H1 (cell line): ENCODE data around the gene RABIF. TPM values are rescaled to one million over a fixed set of nuclear protein-coding genes. Genes with fewer than 3 reads are reported as not detected.

ENCODE experiments used
- CTCF ChIA-PET: fragments of 300-600 bp; sonication (Branson Sonifier 250); formaldehyde crosslinking; loops from one replicate; lab custom pipeline; 2021; ENCODE audit not compliant: partially characterized antibody; lab: Charles Lee
- POLR2A ChIA-PET: fragments of 300-600 bp; sonication (Branson Sonifier 250); formaldehyde crosslinking; loops from one replicate; lab custom pipeline; 2021; ENCODE audit warnings: inconsistent platforms; ENCODE audit not compliant: partially characterized antibody; lab: Charles Lee
- DNase-seq, 2 experiments: peaks; one replicate each; pipeline versions ENCODE4 v3.0.0 to v3.0.0-alpha.2; 2010 to 2022; ENCODE audit warnings: low spot score in 2 of 2, low read depth in 1 of 2, mixed read lengths in 1 of 2
- FAIRE-seq: peaks from 2 replicates; lab custom pipeline; 2011; peaks lifted over from hg19 to GRCh38; lab: Jason Lieb, UNC
- H2AFZ ChIP-seq: 2 replicates; pipeline ENCODE4 v1.8.1; 2012; ENCODE audit warnings: low read length, inconsistent platforms
- H2AK5ac ChIP-seq: 2 replicates; pipeline ENCODE4 v1.6.1; 2013; ENCODE audit warnings: low read depth, low read length
- H2BK120ac ChIP-seq: replicated peaks from 2 replicates; pipeline ENCODE3; 2013; ENCODE audit warnings: low read depth, low read length, inconsistent platforms
- H2BK12ac ChIP-seq: 2 replicates; pipeline ENCODE4 v1.6.1; 2013; ENCODE audit warnings: low read depth, low read length
- H2BK15ac ChIP-seq: 2 replicates; pipeline ENCODE4 v1.6.1; 2013; ENCODE audit warnings: low read length
- H2BK20ac ChIP-seq: 2 replicates; pipeline ENCODE4 v1.6.1; 2013; ENCODE audit warnings: low read length
- H2BK5ac ChIP-seq: 2 replicates; pipeline ENCODE4 v1.6.1; 2013; ENCODE audit warnings: low read depth, low read length
- H3K14ac ChIP-seq: 2 replicates; pipeline ENCODE4 v1.6.1; 2013; ENCODE audit warnings: inconsistent platforms; ENCODE audit not compliant: insufficient read length
- H3K18ac ChIP-seq: 2 replicates; pipeline ENCODE4 v1.6.1; 2013; ENCODE audit warnings: low read length; ENCODE audit errors: extremely low read depth
- H3K23ac ChIP-seq: 2 replicates; pipeline ENCODE4 v1.6.1; 2013; ENCODE audit warnings: inconsistent platforms; ENCODE audit not compliant: insufficient read length
- H3K23me2 ChIP-seq: 2 replicates; pipeline ENCODE4 v1.6.1; 2013; ENCODE audit warnings: low read depth, low read length
- H3K27ac ChIP-seq: 2 replicates; pipeline ENCODE4 v1.6.1; 2011; ENCODE audit warnings: low read depth, low read length, inconsistent platforms
- H3K27me3 ChIP-seq, 4 experiments: replicated peaks in 1 of 4; 1 replicate in 1 of 4; 2 replicates in 3 of 4; pipeline versions ENCODE4 v1.6.1 to v1.8.1; 2011 to 2013; ENCODE audit warnings: low read length in 3 of 4, mild to moderate bottlenecking in 3 of 4, inconsistent platforms in 2 of 4, mixed read lengths in 2 of 4, moderate library complexity in 1 of 4; ENCODE audit not compliant: control insufficient read depth in 3 of 4, insufficient read depth in 3 of 4; ENCODE audit errors: extremely low read depth in 1 of 4
- H3K36me3 ChIP-seq, 4 experiments: 2 replicates each; pipeline versions ENCODE4 v1.6.1 to v1.8.1; 2011 to 2013; ENCODE audit warnings: mild to moderate bottlenecking in 4 of 4, low read length in 3 of 4, moderate library complexity in 2 of 4, control low read depth in 1 of 4, inconsistent platforms in 1 of 4; ENCODE audit not compliant: insufficient read depth in 4 of 4, control insufficient read depth in 2 of 4
- H3K4ac ChIP-seq: replicated peaks from 2 replicates; pipeline ENCODE3; 2013; ENCODE audit warnings: low read length, low read depth, mixed read lengths, inconsistent platforms; ENCODE audit not compliant: insufficient read length
- H3K4me1 ChIP-seq, 4 experiments: replicated peaks in 1 of 4; 1 replicate in 1 of 4; 2 replicates in 3 of 4; pipeline versions ENCODE4 v1.6.1 to v1.8.1; 2011 to 2013; ENCODE audit warnings: low read length in 3 of 4, inconsistent platforms in 2 of 4, mixed read lengths in 1 of 4; ENCODE audit not compliant: insufficient read depth in 4 of 4, control insufficient read depth in 3 of 4
- H3K4me2 ChIP-seq, 2 experiments: 2 replicates each; pipeline versions ENCODE4 v1.6.1 to v1.8.1; 2011 to 2013; ENCODE audit warnings: low read depth in 2 of 2, low read length in 2 of 2, control low read depth in 1 of 2, inconsistent platforms in 1 of 2, mild to moderate bottlenecking in 1 of 2; ENCODE audit not compliant: insufficient read depth in 1 of 2
- H3K4me3 ChIP-seq, 4 experiments: fragments of 200-600, 300-600 bp in 1 of 4; sonication (generic), shearing (Covaris generic), sonication (Bioruptor Twin) in 1 of 4; 2 replicates each; pipeline versions ENCODE4 v1.5.1 to v1.8.1; 2011 to 2016; ENCODE audit warnings: low read length in 4 of 4, low read depth in 3 of 4, control low read depth in 2 of 4, inconsistent platforms in 2 of 4, mild to moderate bottlenecking in 2 of 4, mixed read lengths in 1 of 4, moderate library complexity in 1 of 4; ENCODE audit not compliant: insufficient read depth in 2 of 4; ENCODE audit errors: extremely low read depth in 1 of 4
- H3K56ac ChIP-seq: replicated peaks from 2 replicates; pipeline ENCODE3; 2013; ENCODE audit warnings: low read depth, mild to moderate bottlenecking, mixed read lengths, low read length, inconsistent platforms; ENCODE audit not compliant: insufficient read length
- H3K79me1 ChIP-seq: 2 replicates; pipeline ENCODE4 v1.6.1; 2013; ENCODE audit warnings: low read depth, low read length, control low read depth
- H3K79me2 ChIP-seq, 2 experiments: 2 replicates each; pipeline versions ENCODE4 v1.6.1 to v1.8.1; 2012 to 2013; ENCODE audit warnings: low read length in 2 of 2, mild to moderate bottlenecking in 2 of 2, inconsistent platforms in 1 of 2; ENCODE audit not compliant: insufficient read depth in 2 of 2, control insufficient read depth in 1 of 2
- H3K9ac ChIP-seq, 4 experiments: replicated peaks in 1 of 4; 1 replicate in 1 of 4; 2 replicates in 3 of 4; pipeline versions ENCODE4 v1.6.1 to v1.8.1; 2011 to 2013; ENCODE audit warnings: low read depth in 3 of 4, low read length in 3 of 4, control low read depth in 2 of 4, mild to moderate bottlenecking in 2 of 4, moderate library complexity in 2 of 4, inconsistent platforms in 1 of 4; ENCODE audit errors: extremely low read depth in 1 of 4
- H3K9me3 ChIP-seq, 2 experiments: 2 replicates each; pipeline versions ENCODE4 v1.6.1 to v1.8.1; 2012 to 2013; ENCODE audit warnings: mild to moderate bottlenecking in 2 of 2, moderate library complexity in 2 of 2, control low read depth in 1 of 2, inconsistent platforms in 1 of 2, low read depth in 1 of 2, low read length in 1 of 2, mixed read lengths in 1 of 2; ENCODE audit not compliant: insufficient read depth in 2 of 2
- H4K20me1 ChIP-seq, 2 experiments: replicated peaks in 1 of 2; 2 replicates each; pipeline versions ENCODE3 to v1.8.1; 2011 to 2013; ENCODE audit warnings: inconsistent platforms in 2 of 2, low read length in 2 of 2, mild to moderate bottlenecking in 1 of 2; ENCODE audit not compliant: insufficient read depth in 2 of 2, control insufficient read depth in 1 of 2
- H4K5ac ChIP-seq: 2 replicates; pipeline ENCODE4 v1.6.1; 2013; ENCODE audit warnings: low read length, low read depth, mixed read lengths, inconsistent platforms; ENCODE audit not compliant: insufficient read length
- H4K8ac ChIP-seq: 2 replicates; pipeline ENCODE4 v1.8.0; 2013; ENCODE audit warnings: mild to moderate bottlenecking, moderate library complexity, low read length, inconsistent platforms; ENCODE audit not compliant: insufficient read depth; ENCODE audit errors: extremely low read depth
- H4K91ac ChIP-seq: replicated peaks from 2 replicates; pipeline ENCODE3; 2013; ENCODE audit warnings: low read length, mixed read lengths, inconsistent platforms; ENCODE audit not compliant: insufficient read length
- BACH1 ChIP-seq: IDR thresholded peaks from 2 replicates; pipeline ENCODE4 v1.6.1; 2012; ENCODE audit warnings: low read length, improper control_type of control experiment
- CHD2 ChIP-seq: IDR thresholded peaks from 2 replicates; pipeline ENCODE4 v1.6.1; 2012; ENCODE audit warnings: low read length, improper control_type of control experiment
- EP300 ChIP-seq, 2 experiments: IDR thresholded peaks; 1 replicate in 1 of 2; 2 replicates in 1 of 2; pipeline ENCODE4 v1.6.1; 2011 to 2012; ENCODE audit warnings: low read depth in 2 of 2, low read length in 2 of 2, mild to moderate bottlenecking in 2 of 2, borderline replicate concordance in 1 of 2, inconsistent platforms in 1 of 2, moderate library complexity in 1 of 2
- KDM4A ChIP-seq: IDR thresholded peaks from one replicate; pipeline ENCODE4 v1.7.1; 2012; ENCODE audit warnings: low read depth, mild to moderate bottlenecking, moderate library complexity, low read length, inconsistent platforms; ENCODE audit not compliant: severe bottlenecking
- NANOG ChIP-seq: IDR thresholded peaks from 2 replicates; pipeline ENCODE4 v1.6.1; 2011; ENCODE audit warnings: low read length, low read depth, mild to moderate bottlenecking, inconsistent platforms; ENCODE audit not compliant: insufficient read depth, poor library complexity, severe bottlenecking
- PHF8 ChIP-seq: fragments of 200-600 bp; sonication (generic); conservative IDR thresholded peaks from 2 replicates; pipeline ENCODE4 v1.7.1; 2012; ENCODE audit warnings: low read depth, mild to moderate bottlenecking, inconsistent platforms, low read length, moderate library complexity
- YY1 ChIP-seq: IDR thresholded peaks from 2 replicates; pipeline ENCODE4 v1.6.1; 2011; ENCODE audit warnings: low read depth, mild to moderate bottlenecking, low read length
- WGBS, 2 experiments: shearing (Covaris generic) in 1 of 2; methylation state at CpG; one replicate each; pipeline versions ENCODE4 v1.1.6 to v1.1.7; 2013 to 2015; ENCODE audit warnings: low lambda C conversion rate in 2 of 2, mixed read lengths in 2 of 2, inconsistent platforms in 1 of 2, low coverage in 1 of 2, missing lambda C conversion rate in 1 of 2; ENCODE audit not compliant: insufficient replicate concordance in 2 of 2, insufficient coverage in 1 of 2, insufficient read length in 1 of 2; ENCODE audit errors: extremely low coverage in 1 of 2, missing lambda C conversion rate in 1 of 2; 5-methylcytosine and 5-hydroxymethylcytosine counted together
- polyA plus RNA-seq, 7 experiments: library from polyadenylated mRNA; depleted of rRNA in 3 of 7; stranded (reverse) in 5 of 7; unstranded in 2 of 7; fragments of >200 nt in 5 of 7; fragments of 200-250 nt in 2 of 7; gene quantifications; 1 replicate in 5 of 7; 2 replicates in 1 of 7; 4 replicates in 1 of 7; pipeline versions ENCODE4 v1.2.1 to v1.2.3, GENCODE V29; 2011 to 2013; ENCODE audit warnings: missing spikeins in 2 of 7, mixed read lengths in 2 of 7
- total RNA-seq: library from RNA; stranded (reverse); fragmentation: NEBNext Ultra II Directional; extraction: Animal tissue kit (Norgen Biotek cat#: 25700); gene quantifications from 2 replicates; pipeline ENCODE4 v1.2.1, GENCODE V29; 2021

RABIF gene
- total and polyA plus RNA-seq, 2 of the 8 experiments (the other 6 are each of a cell fraction or from before 2014, with no cell fraction given) = 5.6 to 6.9 TPM

GRCh38 chr1:202871367-202871766 lies 17.6 kb downstream of the RABIF start:
- no peak overlapping the region for H3K4ac ChIP-seq
- no peak overlapping the region for H3K4me3 ChIP-seq
- DNase-seq (no peak), FAIRE-seq (no peak)
- no peak overlapping the region for H3K4me2 ChIP-seq
- no peak overlapping the region for H3K14ac ChIP-seq
- CTCF ChIA-PET = interaction anchor here (0.6 to 1.5 kb wide), 3 partner anchors 11 to 127 kb away, joined by 3 to 4 read pairs (median 3); no protein-coding TSS in a partner anchor
- H3K9me3 ChIP-seq = no peaks in the 10 kb centered on the region
- no peak overlapping the region for H3K18ac ChIP-seq
- no peak overlapping the region for H3K23ac ChIP-seq
- no peak overlapping the region for H2AK5ac ChIP-seq
- H2BK120ac ChIP-seq = no peak overlapping the region
- no peaks in the 10 kb centered on the region for H3K79me2 ChIP-seq
- POLR2A ChIA-PET = interaction anchor here (1.3 to 6.0 kb wide), 2 partner anchors 8 to 9 kb away, joined by 4 to 36 read pairs; no protein-coding TSS in a partner anchor
- H4K20me1 ChIP-seq = peaks cover 0 to 4% of the 10 kb centered on the region in 2 experiments
- H2AFZ ChIP-seq = no peak overlapping the region
- H3K79me1 ChIP-seq = no peaks in the 10 kb centered on the region
- TF ChIP-seq PHF8 = no peak
- TF ChIP-seq KDM4A = no peak
- TF ChIP-seq EP300 (IDR thresholded peaks at IDR 0.05; ENCODE audit: borderline replicate concordance in 1 of 2, low read depth in 2 of 2, low read length in 2 of 2) = no peak
- no peak for TF ChIP-seq CHD2
- no peak for TF ChIP-seq BACH1
- no peak for TF ChIP-seq YY1
- TF ChIP-seq NANOG = no peak
- H4K8ac ChIP-seq = no peak overlapping the region
- no peaks in the 10 kb centered on the region for H3K23me2 ChIP-seq
- no peak overlapping the region for H3K9ac ChIP-seq
- H4K91ac ChIP-seq = no peak overlapping the region
- H2BK15ac ChIP-seq = no peak overlapping the region
- H2BK20ac ChIP-seq = no peak overlapping the region
- WGBS, 2 experiments = 75% methylated on average over 4 of the region's 4 CpGs; no CpG with 5 or more reads in 1 of the 2 experiments
- H4K5ac ChIP-seq = no peak overlapping the region
- no peaks in the 10 kb centered on the region for H3K27me3 ChIP-seq
- no peak overlapping the region for H3K27ac ChIP-seq
- H3K36me3 ChIP-seq = peaks cover 0 to 6% (median 0%) of the 10 kb centered on the region in 4 experiments; a peak in 1 of 8 replicates
- no peak overlapping the region for H2BK12ac ChIP-seq
- no peak overlapping the region for H3K56ac ChIP-seq
- no peaks in the 10 kb centered on the region for H3K4me1 ChIP-seq
- no peak overlapping the region for H2BK5ac ChIP-seq
